ENCODE data around the gene CHST8.
"Not testable (repeated sequence)": the region's sequence is repeated elsewhere in the genome, so short reads cannot be mapped to it uniquely, and the experiment has no call there.

Gene CHST8

GRCh38 chr19:33647146-33647545 lies 25.4 kb downstream of the CHST8 start:
- DNase-seq: no peak

- DNase-seq: no peak
Measured at GRCh38 chr19:33649627-33650305, 28.0 kb downstream of the CHST8 start.

GRCh38 chr19:33653684-33654083 lies 31.9 kb downstream of the CHST8 start:
- no peak for DNase-seq

- no peak for DNase-seq
Measured at GRCh38 chr19:33654840-33655508, 33.2 kb downstream of the CHST8 start.

- DNase-seq: no peak
Measured at GRCh38 chr19:33659835-33660234, 38.1 kb downstream of the CHST8 start.

- no peak for DNase-seq
Measured at GRCh38 chr19:33660410-33661124, 38.8 kb downstream of the CHST8 start.

- no peak for DNase-seq
Measured at GRCh38 chr19:33661336-33661735, 39.6 kb downstream of the CHST8 start.

GRCh38 chr19:33662391-33663092 lies 40.8 kb downstream of the CHST8 start:
- no peak for DNase-seq

- DNase-seq: not testable (repeated sequence)
Measured at GRCh38 chr19:33663316-33663715, 41.6 kb downstream of the CHST8 start.

- no peak for DNase-seq
Measured at GRCh38 chr19:33664744-33665143, 43.0 kb downstream of the CHST8 start.

GRCh38 chr19:33665776-33666595 lies 44.2 kb downstream of the CHST8 start:
- no peak for DNase-seq

- DNase-seq: no peak
Measured at GRCh38 chr19:33667141-33667650, 45.4 kb downstream of the CHST8 start.

GRCh38 chr19:33667881-33668280 lies 46.1 kb downstream of the CHST8 start:
- DNase-seq: no peak

- DNase-seq: no peak
Measured at GRCh38 chr19:33668968-33669367, 47.2 kb downstream of the CHST8 start.

GRCh38 chr19:33669376-33669775 lies 47.6 kb downstream of the CHST8 start:
- DNase-seq: no peak

- DNase-seq: no peak
Measured at GRCh38 chr19:33670398-33670797, 48.6 kb downstream of the CHST8 start.

- DNase-seq: no peak
Measured at GRCh38 chr19:33671211-33671610, 49.5 kb downstream of the CHST8 start.

- no peak for DNase-seq
Measured at GRCh38 chr19:33673258-33673875, 51.6 kb downstream of the CHST8 start.

- DNase-seq: no peak
Measured at GRCh38 chr19:33673996-33674625, 52.4 kb downstream of the CHST8 start.

GRCh38 chr19:33674626-33675367 lies 53.0 kb downstream of the CHST8 start:
- DNase-seq: no peak

Data from activated gamma-delta T cell (primary cell).